ENCODE results near the gene TAL1. TPM values are rescaled to one million over a fixed set of nuclear protein-coding genes. Genes with fewer than 3 reads are reported as not detected.

Gene TAL1
- total and polyA plus RNA-seq, 2 donors from 2014 or later = 3.1 to 6.5 TPM

DNA sequence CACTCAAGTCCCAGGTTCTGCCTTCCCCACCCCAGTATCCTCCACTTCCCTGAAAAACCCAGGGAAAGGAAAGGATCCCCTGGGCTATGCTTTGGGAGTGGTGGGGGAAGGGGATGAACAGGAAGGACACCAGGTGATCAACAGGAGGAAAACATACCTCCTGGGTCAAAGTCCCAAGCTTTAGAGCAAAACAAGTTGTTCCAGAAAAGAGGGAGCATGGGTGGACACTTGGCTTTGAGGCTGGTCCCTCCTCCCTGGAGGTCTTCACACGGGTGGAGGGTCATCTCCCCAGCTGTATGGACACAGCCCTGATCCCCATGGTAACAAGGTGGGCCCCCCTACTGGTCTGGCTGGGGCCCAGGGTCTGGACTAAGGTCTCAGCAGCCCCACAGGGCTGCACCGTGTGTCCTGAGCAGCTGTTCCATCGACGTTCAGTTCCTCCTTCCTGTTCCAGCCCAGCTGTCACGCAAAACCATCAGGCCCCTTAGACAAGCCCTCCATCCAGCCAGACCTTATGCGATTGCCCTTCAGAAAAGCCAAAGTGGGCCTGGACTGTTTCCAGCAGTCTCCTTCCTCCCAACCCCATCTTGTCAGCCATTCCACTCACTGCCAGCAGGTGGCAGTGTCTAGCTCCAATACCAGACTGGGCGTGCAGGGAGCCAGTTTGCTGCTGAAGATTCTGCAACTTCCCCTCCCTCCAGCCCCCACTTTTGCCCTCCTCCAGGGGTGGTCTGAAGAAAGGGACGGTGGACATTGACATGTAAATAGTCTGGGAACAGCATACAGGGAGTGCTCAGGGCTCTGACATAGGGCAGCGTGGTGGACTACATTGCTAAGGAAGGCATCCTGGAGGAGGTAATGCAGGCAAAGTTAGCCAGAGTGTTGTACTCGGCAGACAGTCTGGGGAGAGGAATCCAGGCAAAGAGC, 39.3 kb downstream of the TAL1 start:
- Histone ChIP-seq H3K27me3 (ENCODE audit: control insufficient read depth, insufficient read depth, low read length) (no peaks in the 10 kb centered on the region), H3K9ac (ENCODE audit: low read length in 3 of 3) (peak overlapping the region in 1 of 3 donors; percentile 72), H3K4me1 (ENCODE audit: control insufficient read depth in 2 of 3, insufficient read depth in 2 of 3, low read depth in 1 of 3, low read length in 3 of 3) (peaks cover 0 to 30% (median 21%) of the 10 kb centered on the region in 3 donors), H3K36me3 (ENCODE audit: control insufficient read depth in 2 of 3, insufficient read depth in 3 of 3, low read length in 3 of 3) (no peaks in the 10 kb centered on the region), H3K9me3 (ENCODE audit: control insufficient read depth in 2 of 3, insufficient read depth in 1 of 3, low read length in 3 of 3) (no peaks in the 10 kb centered on the region), H3K27ac (ENCODE audit: low read depth in 2 of 2, low read length in 2 of 2) (peak overlapping the region; percentile 95 to 99), H3K4me3 (ENCODE audit: low read length in 3 of 3) (peak overlapping the region in 2 of 3 donors; percentile 39 to 59)
- FAIRE-seq (no peak), DNase-seq (peak; percentile 81 to 91 (median 86))
- TF ChIP-seq, protein P1, sequence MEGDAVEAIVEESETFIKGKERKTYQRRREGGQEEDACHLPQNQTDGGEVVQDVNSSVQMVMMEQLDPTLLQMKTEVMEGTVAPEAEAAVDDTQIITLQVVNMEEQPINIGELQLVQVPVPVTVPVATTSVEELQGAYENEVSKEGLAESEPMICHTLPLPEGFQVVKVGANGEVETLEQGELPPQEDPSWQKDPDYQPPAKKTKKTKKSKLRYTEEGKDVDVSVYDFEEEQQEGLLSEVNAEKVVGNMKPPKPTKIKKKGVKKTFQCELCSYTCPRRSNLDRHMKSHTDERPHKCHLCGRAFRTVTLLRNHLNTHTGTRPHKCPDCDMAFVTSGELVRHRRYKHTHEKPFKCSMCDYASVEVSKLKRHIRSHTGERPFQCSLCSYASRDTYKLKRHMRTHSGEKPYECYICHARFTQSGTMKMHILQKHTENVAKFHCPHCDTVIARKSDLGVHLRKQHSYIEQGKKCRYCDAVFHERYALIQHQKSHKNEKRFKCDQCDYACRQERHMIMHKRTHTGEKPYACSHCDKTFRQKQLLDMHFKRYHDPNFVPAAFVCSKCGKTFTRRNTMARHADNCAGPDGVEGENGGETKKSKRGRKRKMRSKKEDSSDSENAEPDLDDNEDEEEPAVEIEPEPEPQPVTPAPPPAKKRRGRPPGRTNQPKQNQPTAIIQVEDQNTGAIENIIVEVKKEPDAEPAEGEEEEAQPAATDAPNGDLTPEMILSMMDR (IDR thresholded peaks at IDR 0.05; ENCODE audit: borderline replicate concordance, extremely low read depth, insufficient read depth) = peak; percentile 95
- intact Hi-C loops (cut with DNase I) = no loop called here

DNA sequence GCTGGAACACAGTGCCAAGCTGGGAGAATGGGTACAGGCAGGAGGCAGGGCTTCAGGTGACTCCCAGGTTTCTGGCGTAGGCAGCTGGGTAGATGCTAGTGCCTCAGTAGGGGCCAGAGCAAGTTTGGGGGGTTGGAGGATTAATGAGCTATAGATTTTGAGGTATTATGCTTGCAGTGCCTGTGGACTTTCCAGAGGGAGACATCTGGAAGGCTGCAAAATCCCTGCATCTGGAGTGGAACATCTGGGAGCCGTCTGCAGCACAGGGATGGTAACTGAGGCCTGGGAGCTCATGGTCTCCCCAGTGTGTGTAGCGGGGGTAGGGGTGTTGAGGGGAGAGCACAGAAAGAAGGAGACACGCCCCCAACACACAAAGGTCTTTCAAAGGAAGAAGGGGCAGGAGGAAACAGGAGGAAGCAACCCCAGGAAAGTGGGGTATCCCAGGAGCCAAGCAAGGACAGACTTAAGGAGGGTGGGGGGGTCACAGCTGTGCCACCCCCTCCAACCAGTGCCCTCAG, 40.0 kb downstream of the TAL1 start:
- FAIRE-seq (no peak), DNase-seq (peak in 1 of 5 donors; percentile 40)
- Histone ChIP-seq H3K4me1 (ENCODE audit: control insufficient read depth in 2 of 3, insufficient read depth in 2 of 3, low read depth in 1 of 3, low read length in 3 of 3) (peaks cover 0 to 30% (median 21%) of the 10 kb centered on the region in 3 donors), H3K9ac (ENCODE audit: low read length in 3 of 3) (peak overlapping the region in 1 of 3 donors; percentile 72), H3K36me3 (ENCODE audit: control insufficient read depth in 2 of 3, insufficient read depth in 3 of 3, low read length in 3 of 3) (no peaks in the 10 kb centered on the region), H3K9me3 (ENCODE audit: control insufficient read depth in 2 of 3, insufficient read depth in 1 of 3, low read length in 3 of 3) (no peaks in the 10 kb centered on the region), H3K27ac (ENCODE audit: low read depth in 2 of 2, low read length in 2 of 2) (peak overlapping the region; percentile 95 to 99), H3K4me3 (ENCODE audit: low read length in 3 of 3) (peak overlapping the region in 2 of 3 donors; percentile 39 to 59), H3K27me3 (ENCODE audit: control insufficient read depth, insufficient read depth, low read length) (no peaks in the 10 kb centered on the region)
- TF ChIP-seq, protein P1 (IDR thresholded peaks at IDR 0.05; ENCODE audit: borderline replicate concordance, extremely low read depth, insufficient read depth) = no peak
- intact Hi-C loops (cut with DNase I) = no loop called here

DNA sequence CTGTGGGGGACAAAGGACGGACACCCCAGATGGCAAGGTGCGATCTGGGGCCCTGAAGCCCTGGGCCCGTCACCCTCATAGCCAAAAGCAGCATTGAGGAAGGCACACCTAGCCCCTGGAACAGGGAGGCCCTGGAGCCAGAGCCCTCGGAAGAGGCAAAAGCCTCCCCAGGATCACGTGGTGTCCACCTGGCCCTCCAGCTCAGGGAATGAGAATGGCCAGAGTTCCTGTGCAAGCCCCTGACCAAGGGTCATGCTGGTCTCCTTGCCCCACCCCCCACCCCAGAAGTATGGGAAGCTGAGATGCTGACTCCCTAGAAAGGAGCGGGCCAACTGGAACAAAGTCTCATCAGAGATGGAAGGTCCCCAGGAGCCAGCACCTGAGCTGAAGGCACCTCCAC, 41.2 kb downstream of the TAL1 start:
- TF ChIP-seq, protein P1 (IDR thresholded peaks at IDR 0.05; ENCODE audit: borderline replicate concordance, extremely low read depth, insufficient read depth) = no peak
- peak overlapping the region in 2 of 3 donors; percentile 39 to 59 for H3K4me3 ChIP-seq (ENCODE audit: low read length in 3 of 3)
- DNase-seq = peak in 1 of 5 donors; percentile 46
- H3K27me3 ChIP-seq (ENCODE audit: control insufficient read depth, insufficient read depth, low read length) = no peaks in the 10 kb centered on the region
- H3K27ac ChIP-seq (ENCODE audit: low read depth in 2 of 2, low read length in 2 of 2) = peak overlapping the region; percentile 95 to 99
- no peaks in the 10 kb centered on the region for H3K9me3 ChIP-seq (ENCODE audit: control insufficient read depth in 2 of 3, insufficient read depth in 1 of 3, low read length in 3 of 3)
- peak overlapping the region in 2 of 3 donors; percentile 33 to 76 for H3K9ac ChIP-seq (ENCODE audit: low read length in 3 of 3)
- no peak for FAIRE-seq
- H3K36me3 ChIP-seq (ENCODE audit: control insufficient read depth in 2 of 3, insufficient read depth in 3 of 3, low read length in 3 of 3) = peaks cover 0 to 3% (median 0%) of the 10 kb centered on the region in 3 donors
- H3K4me1 ChIP-seq (ENCODE audit: control insufficient read depth in 2 of 3, insufficient read depth in 2 of 3, low read depth in 1 of 3, low read length in 3 of 3) = peaks cover 0 to 30% (median 21%) of the 10 kb centered on the region in 3 donors
- intact Hi-C loops (cut with DNase I) = no loop called here

All from kidney (tissue), 14 donors.